H9 (cell line): ENCODE data around the gene ZBTB20. TPM values are rescaled to one million over a fixed set of nuclear protein-coding genes. Genes with fewer than 3 reads are reported as not detected.
A peak's percentile ranks its signal among the peaks of the same experiment; 100 is the strongest.

Experiments
- DNase-seq: peaks from one replicate; pipeline ENCODE4 v3.0.0-alpha.2; 2017
- H2AFZ ChIP-seq: one replicate; pipeline ENCODE4 v1.6.1; 2013; ENCODE audit warnings: mild to moderate bottlenecking, low read length, control low read depth, moderate library complexity
- H2AK5ac ChIP-seq: 2 replicates; pipeline ENCODE4 v1.6.1; 2013; ENCODE audit warnings: low read length, control low read depth, mixed read lengths; ENCODE audit not compliant: insufficient read length
- H2BK120ac ChIP-seq: one replicate; pipeline ENCODE4 v1.6.1; 2013; ENCODE audit warnings: low read depth, mild to moderate bottlenecking, low read length, control low read depth, inconsistent platforms; ENCODE audit not compliant: poor library complexity, severe bottlenecking
- H2BK12ac ChIP-seq: 2 replicates; pipeline ENCODE4 v1.6.1; 2013; ENCODE audit warnings: low read length, control low read depth, mixed read lengths, low read depth; ENCODE audit not compliant: insufficient read length
- H2BK15ac ChIP-seq: 2 replicates; pipeline ENCODE4 v1.6.1; 2013; ENCODE audit warnings: low read depth, low read length, control low read depth
- H2BK20ac ChIP-seq: one replicate; pipeline ENCODE4 v1.6.1; 2013; ENCODE audit warnings: low read depth, mild to moderate bottlenecking, low read length, control low read depth, inconsistent platforms; ENCODE audit not compliant: poor library complexity, severe bottlenecking
- H2BK5ac ChIP-seq: 2 replicates; pipeline ENCODE4 v1.6.1; 2013; ENCODE audit warnings: low read length, control low read depth, mixed read lengths; ENCODE audit not compliant: insufficient read length
- H3K14ac ChIP-seq: 2 replicates; pipeline ENCODE4 v1.6.1; 2013; ENCODE audit warnings: low read length, control low read depth; ENCODE audit not compliant: insufficient read depth
- H3K18ac ChIP-seq: 2 replicates; pipeline ENCODE4 v1.6.1; 2013; ENCODE audit warnings: low read depth, mild to moderate bottlenecking, mixed read lengths, low read length, control low read depth; ENCODE audit not compliant: insufficient read length
- H3K23ac ChIP-seq: 2 replicates; pipeline ENCODE4 v1.6.1; 2013; ENCODE audit warnings: low read length, control low read depth, mixed read lengths, low read depth; ENCODE audit not compliant: insufficient read length
- H3K23me2 ChIP-seq: 2 replicates; pipeline ENCODE4 v1.6.1; 2013; ENCODE audit warnings: low read depth, mild to moderate bottlenecking, mixed read lengths, low read length, control low read depth; ENCODE audit not compliant: insufficient read length, poor library complexity, severe bottlenecking
- H3K27ac ChIP-seq: 2 replicates; pipeline ENCODE4 v1.5.1; 2013; ENCODE audit warnings: low read length, control low read depth, mixed read lengths, low read depth; ENCODE audit not compliant: insufficient read length
- H3K27me3 ChIP-seq: 2 replicates; pipeline ENCODE4 v1.6.1; 2013; ENCODE audit warnings: low read length, control low read depth, inconsistent platforms; ENCODE audit not compliant: insufficient read depth
- H3K4ac ChIP-seq: 2 replicates; pipeline ENCODE4 v1.6.1; 2013; ENCODE audit warnings: low read depth, mild to moderate bottlenecking, control low read depth, inconsistent platforms, low read length, moderate library complexity
- H3K4me1 ChIP-seq: 2 replicates; pipeline ENCODE4 v1.6.1; 2013; ENCODE audit warnings: low read length, control low read depth, inconsistent platforms; ENCODE audit not compliant: insufficient read depth
- H3K4me2 ChIP-seq: 2 replicates; pipeline ENCODE4 v1.6.1; 2013; ENCODE audit warnings: low read length, control low read depth, mixed read lengths; ENCODE audit not compliant: insufficient read length, insufficient read depth
- H3K56ac ChIP-seq: 2 replicates; pipeline ENCODE4 v1.6.1; 2013; ENCODE audit warnings: low read depth, mild to moderate bottlenecking, mixed read lengths, low read length, control low read depth; ENCODE audit not compliant: insufficient read length
- H3K79me1 ChIP-seq: 2 replicates; pipeline ENCODE4 v1.6.1; 2013; ENCODE audit warnings: low read depth, mild to moderate bottlenecking, moderate library complexity, low read length, control low read depth, inconsistent platforms; ENCODE audit not compliant: insufficient read depth, poor library complexity, severe bottlenecking
- H3K79me2 ChIP-seq: 2 replicates; pipeline ENCODE4 v1.6.1; 2013; ENCODE audit warnings: low read length, control low read depth, inconsistent platforms; ENCODE audit not compliant: insufficient read depth
- H3K9ac ChIP-seq: 2 replicates; pipeline ENCODE4 v1.6.1; 2013; ENCODE audit warnings: low read length, control low read depth, mixed read lengths; ENCODE audit not compliant: insufficient read length; ENCODE audit errors: extremely low read depth
- H3K9me3 ChIP-seq: one replicate; pipeline ENCODE4 v1.6.1; 2013; ENCODE audit warnings: low read depth, low read length, inconsistent platforms; ENCODE audit not compliant: control insufficient read depth
- H3T11ph ChIP-seq: one replicate; pipeline ENCODE4 v1.6.1; 2013; ENCODE audit warnings: mild to moderate bottlenecking, low read length, control low read depth, inconsistent platforms
- H4K20me1 ChIP-seq: one replicate; pipeline ENCODE4 v1.6.1; 2013; ENCODE audit not compliant: control insufficient read depth, insufficient read length, insufficient read depth
- H4K5ac ChIP-seq: 2 replicates; pipeline ENCODE4 v1.6.1; 2013; ENCODE audit warnings: low read depth, mild to moderate bottlenecking, mixed read lengths, low read length, control low read depth; ENCODE audit not compliant: insufficient read length
- H4K8ac ChIP-seq: replicated peaks from 2 replicates; pipeline ENCODE4 v1.6.1; 2013; ENCODE audit warnings: low read length, control low read depth, mixed read lengths, low read depth; ENCODE audit not compliant: insufficient read length
- H4K91ac ChIP-seq: 2 replicates; pipeline ENCODE4 v1.6.1; 2013; ENCODE audit warnings: low read depth, mild to moderate bottlenecking, moderate library complexity, mixed read lengths, low read length, control low read depth; ENCODE audit not compliant: insufficient read length
- H3K27ac Mint-ChIP-seq, 3 experiments: 2 replicates in 2 of 3; 3 replicates in 1 of 3; pipeline ENCODE4 v1.8.0; 2020 to 2021; ENCODE audit warnings: mixed read lengths in 3 of 3, mild to moderate bottlenecking in 1 of 3, moderate library complexity in 1 of 3
- H3K27me3 Mint-ChIP-seq: 2 replicates; pipeline ENCODE4 v1.8.0; 2021; ENCODE audit warnings: low read depth, mild to moderate bottlenecking, moderate library complexity, mixed read lengths
- H3K36me3 Mint-ChIP-seq, 3 experiments: 2 replicates in 2 of 3; 3 replicates in 1 of 3; pipeline ENCODE4 v1.8.0; 2020 to 2021; ENCODE audit warnings: low read depth in 3 of 3, mixed read lengths in 3 of 3; ENCODE audit not compliant: insufficient read depth in 1 of 3
- H3K4me1 Mint-ChIP-seq, 2 experiments: 2 replicates each; pipeline ENCODE4 v1.8.0; 2020; ENCODE audit warnings: mixed read lengths in 2 of 2
- H3K4me3 Mint-ChIP-seq, 2 experiments: 2 replicates in 1 of 2; 3 replicates in 1 of 2; pipeline ENCODE4 v1.8.0; 2020 to 2021; ENCODE audit warnings: mild to moderate bottlenecking in 2 of 2, mixed read lengths in 2 of 2, moderate library complexity in 1 of 2
- H3K9me3 Mint-ChIP-seq, 2 experiments: 2 replicates in 1 of 2; 3 replicates in 1 of 2; pipeline ENCODE4 v1.8.0; 2020; ENCODE audit warnings: mild to moderate bottlenecking in 2 of 2, mixed read lengths in 2 of 2, moderate library complexity in 1 of 2
- CTCF ChIP-seq: fragments of 200-600 bp; sonication (generic); conservative IDR thresholded peaks from 3 replicates; pipeline ENCODE4 v1.8.0; 2021; ENCODE audit warnings: antibody characterized with exemption, mild to moderate bottlenecking
- WGBS: extraction: QIAGEN DNeasy Blood & Tissue Kit; methylation state at CpG from one replicate; pipeline ENCODE4 v1.1.7; 2013; ENCODE audit warnings: missing lambda C conversion rate, low lambda C conversion rate, mixed read lengths; ENCODE audit not compliant: insufficient read length; ENCODE audit errors: extremely low coverage; 5-methylcytosine and 5-hydroxymethylcytosine counted together
- total RNA-seq: library from RNA; stranded (reverse); gene quantifications from 2 replicates; pipeline ENCODE4 v1.2.1, GENCODE V29; 2021

The ZBTB20 gene
- total RNA-seq, 1 experiment from 2014 or later = 0.70 TPM

GRCh38 chr3:114847564-114847963 is 299.5 kb downstream of the ZBTB20 start:
- Mint-ChIP-seq H3K9me3 (no peaks in the 10 kb centered on the region), H3K4me3 (no peak overlapping the region), H3K27me3 (no peaks in the 10 kb centered on the region), H3K36me3 (no peaks in the 10 kb centered on the region), H3K27ac (peak overlapping the region in 1 of 3 experiments; percentile 63; a peak in 2 of 7 replicates), H3K4me1 (peaks cover 0 to 2% of the 10 kb centered on the region in 2 experiments; a peak in 1 of 4 replicates)
- Histone ChIP-seq H2AFZ (no peak overlapping the region), H2BK15ac (no peak overlapping the region), H2BK120ac (no peak overlapping the region), H2BK5ac (no peak overlapping the region), H3K79me1 (no peaks in the 10 kb centered on the region), H3K23ac (no peak overlapping the region), H3K14ac (no peak overlapping the region), H3K4ac (no peak overlapping the region), H2AK5ac (no peak overlapping the region), H2BK20ac (no peak overlapping the region), H3K56ac (no peak overlapping the region), H4K5ac (no peak overlapping the region), H3K4me1 (no peaks in the 10 kb centered on the region), H3K9me3 (no peaks in the 10 kb centered on the region), H3K23me2 (no peaks in the 10 kb centered on the region), H3K18ac (no peak overlapping the region), H4K8ac (no peak overlapping the region), H4K20me1 (no peaks in the 10 kb centered on the region), H4K91ac (no peak overlapping the region), H3K9ac (no peak overlapping the region), H3K79me2 (no peaks in the 10 kb centered on the region), H3T11ph (no peak overlapping the region), H3K27me3 (no peaks in the 10 kb centered on the region), H2BK12ac (no peak overlapping the region), H3K27ac (no peak overlapping the region), H3K4me2 (no peak overlapping the region)
- no peak for DNase-seq
- no CpG with 5 or more reads among the region's 2 CpGs for WGBS
- TF ChIP-seq CTCF = no peak
